Measurements from ENCODE around the gene VWA3A.
A peak's percentile ranks its signal among the peaks of the same experiment; 100 is the strongest.
"Not testable (repeated sequence)": the region's sequence is repeated elsewhere in the genome, so short reads cannot be mapped to it uniquely, and the experiment has no call there.

VWA3A gene

GRCh38 chr16:22188595-22189442 is 96.5 kb downstream of the VWA3A start:
- Mint-ChIP-seq H3K36me3 (ENCODE audit: low read depth) (no peaks in the 10 kb centered on the region), H3K4me1 (ENCODE audit: low read depth) (peaks cover 36% of the 10 kb centered on the region), H3K27ac (peak overlapping the region; percentile 100), H3K9me3 (no peaks in the 10 kb centered on the region), H3K27me3 (ENCODE audit: low read depth) (no peaks in the 10 kb centered on the region), H3K4me3 (peak overlapping the region; percentile 90)
- peak; percentile 53 for DNase-seq (ENCODE audit: low spot score)

GRCh38 chr16:22189473-22190080 is 97.2 kb downstream of the VWA3A start:
- Mint-ChIP-seq H3K27ac (peak overlapping the region; percentile 100), H3K9me3 (no peaks in the 10 kb centered on the region), H3K36me3 (ENCODE audit: low read depth) (no peaks in the 10 kb centered on the region), H3K4me1 (ENCODE audit: low read depth) (peaks cover 41% of the 10 kb centered on the region), H3K4me3 (peak overlapping the region; percentile 90), H3K27me3 (ENCODE audit: low read depth) (no peaks in the 10 kb centered on the region)
- no peak for DNase-seq (ENCODE audit: low spot score)

- DNase-seq (ENCODE audit: low spot score), result peak; percentile 99
- peaks cover 47% of the 10 kb centered on the region for H3K4me1 Mint-ChIP-seq (ENCODE audit: low read depth)
Measured at GRCh38 chr16:22190081-22190775, 97.9 kb downstream of the VWA3A start.

GRCh38 chr16:22190776-22191531 is 98.6 kb downstream of the VWA3A start:
- peak; percentile 98 for DNase-seq (ENCODE audit: low spot score)
- H3K4me1 Mint-ChIP-seq (ENCODE audit: low read depth), result peaks cover 52% of the 10 kb centered on the region
- peaks cover 2% of the 10 kb centered on the region for H3K36me3 Mint-ChIP-seq (ENCODE audit: low read depth)
- peak overlapping the region; percentile 90 for H3K4me3 Mint-ChIP-seq
- H3K9me3 Mint-ChIP-seq, result no peaks in the 10 kb centered on the region
- H3K27me3 Mint-ChIP-seq (ENCODE audit: low read depth), result peaks cover 5% of the 10 kb centered on the region
- peak overlapping the region; percentile 100 for H3K27ac Mint-ChIP-seq

More at GRCh38 chr16:22190081-22190775, 97.9 kb downstream of the VWA3A start:
- H3K9me3 Mint-ChIP-seq, result no peaks in the 10 kb centered on the region
- H3K27ac Mint-ChIP-seq, result peak overlapping the region; percentile 100
- H3K4me3 Mint-ChIP-seq, result peak overlapping the region; percentile 90
- no peaks in the 10 kb centered on the region for H3K27me3 Mint-ChIP-seq (ENCODE audit: low read depth)
- no peaks in the 10 kb centered on the region for H3K36me3 Mint-ChIP-seq (ENCODE audit: low read depth)

- Mint-ChIP-seq H3K27ac (peak overlapping the region; percentile 100), H3K36me3 (ENCODE audit: low read depth) (peaks cover 2% of the 10 kb centered on the region), H3K4me1 (ENCODE audit: low read depth) (peaks cover 52% of the 10 kb centered on the region), H3K9me3 (no peaks in the 10 kb centered on the region), H3K4me3 (peak overlapping the region; percentile 90), H3K27me3 (ENCODE audit: low read depth) (peaks cover 5% of the 10 kb centered on the region)
- peak; percentile 42 for DNase-seq (ENCODE audit: low spot score)
Measured at GRCh38 chr16:22191532-22192260, 99.4 kb downstream of the VWA3A start.

GRCh38 chr16:22192261-22193062 is 100.1 kb downstream of the VWA3A start:
- Mint-ChIP-seq H3K27ac (peak overlapping the region; percentile 100), H3K4me3 (peak overlapping the region; percentile 90), H3K9me3 (no peaks in the 10 kb centered on the region), H3K27me3 (ENCODE audit: low read depth) (peaks cover 5% of the 10 kb centered on the region), H3K36me3 (ENCODE audit: low read depth) (peaks cover 2% of the 10 kb centered on the region), H3K4me1 (ENCODE audit: low read depth) (peaks cover 55% of the 10 kb centered on the region)
- peak; percentile 88 for DNase-seq (ENCODE audit: low spot score)

- Mint-ChIP-seq H3K36me3 (ENCODE audit: low read depth) (peaks cover 2% of the 10 kb centered on the region), H3K4me3 (peak overlapping the region; percentile 90), H3K27ac (peak overlapping the region; percentile 100), H3K27me3 (ENCODE audit: low read depth) (peaks cover 5% of the 10 kb centered on the region), H3K9me3 (no peaks in the 10 kb centered on the region), H3K4me1 (ENCODE audit: low read depth) (peaks cover 54% of the 10 kb centered on the region)
- DNase-seq (ENCODE audit: low spot score), result no peak
Measured at GRCh38 chr16:22193063-22193411, 100.7 kb downstream of the VWA3A start.

- peaks cover 42% of the 10 kb centered on the region for H3K4me1 Mint-ChIP-seq (ENCODE audit: low read depth)
- DNase-seq (ENCODE audit: low spot score), result peak; percentile 27
- peaks cover 2% of the 10 kb centered on the region for H3K36me3 Mint-ChIP-seq (ENCODE audit: low read depth)
- peak overlapping the region; percentile 88 for H3K27ac Mint-ChIP-seq
- no peaks in the 10 kb centered on the region for H3K9me3 Mint-ChIP-seq
- peaks cover 5% of the 10 kb centered on the region for H3K27me3 Mint-ChIP-seq (ENCODE audit: low read depth)
- H3K4me3 Mint-ChIP-seq, result peak overlapping the region; percentile 84
Measured at GRCh38 chr16:22194707-22195444, 102.5 kb downstream of the VWA3A start.

GRCh38 chr16:22195445-22195694 is 103.0 kb downstream of the VWA3A start:
- peaks cover 2% of the 10 kb centered on the region for H3K36me3 Mint-ChIP-seq (ENCODE audit: low read depth)

GRCh38 chr16:22195695-22196558 is 103.6 kb downstream of the VWA3A start:
- Mint-ChIP-seq H3K9me3 (no peaks in the 10 kb centered on the region), H3K36me3 (ENCODE audit: low read depth) (peaks cover 2% of the 10 kb centered on the region), H3K4me1 (ENCODE audit: low read depth) (peaks cover 42% of the 10 kb centered on the region)

More at GRCh38 chr16:22195445-22195694, 103.0 kb downstream of the VWA3A start:
- Mint-ChIP-seq H3K4me3 (peak overlapping the region; percentile 84), H3K27ac (peak overlapping the region; percentile 88), H3K27me3 (ENCODE audit: low read depth) (peaks cover 5% of the 10 kb centered on the region), H3K9me3 (no peaks in the 10 kb centered on the region), H3K4me1 (ENCODE audit: low read depth) (peaks cover 42% of the 10 kb centered on the region)
- DNase-seq (ENCODE audit: low spot score), result no peak

GRCh38 chr16:22196559-22197168 is 104.3 kb downstream of the VWA3A start:
- not testable (repeated sequence) for H3K27me3 Mint-ChIP-seq (ENCODE audit: low read depth); DNase-seq (ENCODE audit: low spot score); H3K36me3 Mint-ChIP-seq (ENCODE audit: low read depth); H3K9me3 Mint-ChIP-seq
- H3K27ac Mint-ChIP-seq, result peak overlapping the region; percentile 27
- H3K4me3 Mint-ChIP-seq, result peak overlapping the region; percentile 63
- peaks cover 42% of the 10 kb centered on the region for H3K4me1 Mint-ChIP-seq (ENCODE audit: low read depth)

More at GRCh38 chr16:22195695-22196558, 103.6 kb downstream of the VWA3A start:
- Mint-ChIP-seq H3K27me3 (ENCODE audit: low read depth) (peaks cover 5% of the 10 kb centered on the region), H3K4me3 (peak overlapping the region; percentile 84), H3K27ac (peak overlapping the region; percentile 88)
- peak; percentile 92 for DNase-seq (ENCODE audit: low spot score)

Data from T-helper 2 cell treated with Interferon-gamma antibody and Interleukin-4, amounts not matched to agents 5 μg/mL and 100 μg/mL, for 36 hours (primary cell).